GM18870 (cell line): ENCODE measurements around the gene KCNA5.

ENCODE experiments used
- ATAC-seq: cut with Tn5 transposase; IDR thresholded peaks from one replicate; pipeline ENCODE4 v1.9.1; 2021; ENCODE audit warnings: moderate library complexity; ENCODE audit not compliant: unreplicated experiment

KCNA5 gene

GRCh38 chr12:5043589-5044419 lies at the start of gene KCNA5:
KCNA5 (plus strand) TSS chr12:5043879; CDS start chr12:5044148, 269 bp downstream.
- ATAC-seq: no peak

GRCh38 chr12:4994622-4995021 lies 49.1 kb upstream of the KCNA5 start:
- ATAC-seq: no peak

GRCh38 chr12:4996714-4997113 lies 47.0 kb upstream of the KCNA5 start:
- no peak for ATAC-seq

DNA sequence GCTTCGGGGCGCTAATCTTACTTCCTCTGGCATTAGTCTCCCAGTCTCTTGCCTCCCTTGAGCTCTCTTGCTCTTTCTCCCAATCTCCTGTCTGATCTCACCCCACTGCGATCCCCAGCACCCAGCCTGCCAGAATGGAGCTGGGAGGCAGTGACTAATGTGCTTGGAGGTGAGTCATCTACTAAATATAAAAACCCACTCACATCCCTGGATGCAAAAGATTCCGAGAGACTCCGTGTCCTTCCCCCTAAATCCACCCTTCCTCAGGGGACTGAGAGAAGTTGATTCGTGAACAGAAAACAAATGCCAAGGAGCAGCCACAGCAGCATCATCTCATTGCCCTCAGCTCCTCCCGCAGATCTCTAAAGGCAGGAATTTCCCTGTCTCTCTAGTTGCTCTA lies 45.7 kb upstream of the KCNA5 start:
- ATAC-seq: no peak

GRCh38 chr12:5000204-5000603 lies 43.5 kb upstream of the KCNA5 start:
- ATAC-seq: no peak

DNA sequence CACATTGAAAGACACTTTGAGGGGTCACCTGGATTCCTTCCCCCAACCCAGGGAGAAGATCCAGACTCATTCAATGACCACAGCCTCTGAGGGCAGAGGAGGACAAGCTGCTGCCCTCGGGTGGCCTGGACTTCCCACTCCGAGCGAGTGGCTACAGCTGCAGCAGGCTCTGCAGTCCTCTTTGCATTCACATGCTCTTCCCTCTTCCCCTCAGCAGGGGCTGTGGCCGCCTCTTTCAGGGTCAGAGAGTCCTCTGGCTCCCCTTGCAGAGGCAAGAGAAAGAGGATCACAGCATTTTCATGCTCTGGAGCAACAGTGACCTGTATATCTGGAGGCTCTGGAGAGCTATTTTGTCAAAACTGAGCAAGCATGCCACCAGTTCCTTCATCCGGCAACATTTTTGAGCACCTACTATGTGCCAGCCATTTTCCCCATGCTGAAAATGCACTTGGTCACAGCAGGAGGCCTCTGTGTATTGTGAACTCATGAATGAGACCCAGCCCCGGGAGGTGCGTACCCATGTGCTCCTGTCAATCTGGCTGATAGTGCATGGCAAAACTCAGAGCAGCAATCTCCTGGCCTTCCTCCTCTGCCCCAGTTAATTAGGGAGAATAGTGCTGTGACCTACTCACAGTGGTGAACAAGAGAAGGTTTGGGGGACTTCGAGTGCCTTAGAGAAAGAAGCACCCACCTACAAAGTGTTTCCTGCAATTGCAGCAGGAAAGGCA lies 42.9 kb upstream of the KCNA5 start:
- no peak for ATAC-seq

DNA sequence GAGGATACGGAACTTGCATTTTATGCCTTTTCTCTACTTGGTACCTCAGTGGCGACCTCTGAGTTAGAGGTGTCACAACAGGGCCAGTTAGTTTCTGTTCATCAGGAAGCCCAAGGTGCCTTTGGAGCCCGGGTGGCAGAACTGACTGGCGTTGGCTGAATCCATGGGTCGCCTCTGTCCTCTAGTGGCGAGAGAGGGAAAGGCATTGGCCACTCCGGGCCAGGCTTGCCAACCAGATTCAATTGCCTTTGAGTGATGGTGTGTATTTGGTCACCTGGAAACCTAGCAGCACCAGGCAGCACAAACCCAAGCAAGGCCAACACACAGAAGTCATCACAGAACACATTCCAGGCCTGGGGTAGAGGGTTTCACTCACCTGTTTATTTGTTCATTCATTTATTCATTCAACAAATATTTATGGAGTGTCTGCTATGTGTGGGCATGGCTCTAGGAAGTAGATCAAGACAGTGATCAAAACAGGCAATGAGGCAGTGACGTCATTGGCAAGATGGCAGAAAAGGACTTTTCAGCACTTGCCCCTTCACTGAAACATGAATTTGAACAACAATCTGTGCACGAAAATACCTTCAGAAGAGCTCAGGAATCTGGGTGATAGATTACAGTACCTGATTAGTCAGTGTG lies 40.5 kb upstream of the KCNA5 start:
- ATAC-seq: no peak

GRCh38 chr12:5008661-5009060 lies 35.0 kb upstream of the KCNA5 start:
- no peak for ATAC-seq

GRCh38 chr12:5010151-5010550 lies 33.5 kb upstream of the KCNA5 start:
- ATAC-seq: no peak

- ATAC-seq: no peak
Measured at GRCh38 chr12:5012337-5012736, 31.3 kb upstream of the KCNA5 start.

DNA sequence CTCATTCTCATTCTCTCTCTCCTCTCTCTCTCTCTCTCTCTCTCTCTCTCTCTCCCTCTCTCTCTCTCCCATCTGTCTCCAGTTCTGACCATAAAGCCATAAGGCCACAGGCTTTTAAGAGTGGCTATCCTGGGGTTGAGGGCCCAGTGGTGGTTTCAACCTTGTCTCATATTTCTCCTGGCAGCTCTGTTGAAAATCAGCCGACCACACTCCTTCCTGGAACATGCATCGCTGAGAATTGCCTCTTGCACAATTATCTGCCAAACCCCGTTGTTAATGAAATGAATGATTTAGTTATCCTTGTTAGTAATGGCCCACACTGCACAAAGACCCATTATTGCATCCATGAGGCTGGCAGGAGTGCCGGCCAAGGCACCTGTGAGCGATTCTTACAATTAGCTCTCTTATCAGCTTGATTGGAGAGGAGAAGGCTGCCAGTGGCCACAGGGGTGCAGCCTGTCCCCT lies 30.4 kb upstream of the KCNA5 start:
- no peak for ATAC-seq

DNA sequence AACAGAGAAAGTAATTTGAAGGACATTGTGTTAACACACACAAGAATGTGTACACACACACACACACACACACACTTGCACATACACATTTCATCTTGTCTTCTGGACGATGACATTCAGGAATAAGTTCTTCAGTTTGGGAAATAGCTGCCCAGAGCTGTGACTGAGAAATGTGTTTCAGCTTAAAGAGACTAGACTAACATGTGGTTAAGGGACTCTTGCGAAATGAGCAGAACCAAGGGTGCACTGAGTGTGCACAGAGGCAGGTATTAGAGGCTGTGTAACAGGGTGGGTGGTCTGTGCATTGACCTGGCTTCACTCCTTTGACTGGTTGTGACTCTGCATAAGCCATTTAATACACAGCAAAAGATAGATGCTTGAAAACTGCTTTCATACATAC lies 29.4 kb upstream of the KCNA5 start:
- ATAC-seq: no peak

GRCh38 chr12:5015711-5016492 lies 27.8 kb upstream of the KCNA5 start:
- ATAC-seq: no peak

DNA sequence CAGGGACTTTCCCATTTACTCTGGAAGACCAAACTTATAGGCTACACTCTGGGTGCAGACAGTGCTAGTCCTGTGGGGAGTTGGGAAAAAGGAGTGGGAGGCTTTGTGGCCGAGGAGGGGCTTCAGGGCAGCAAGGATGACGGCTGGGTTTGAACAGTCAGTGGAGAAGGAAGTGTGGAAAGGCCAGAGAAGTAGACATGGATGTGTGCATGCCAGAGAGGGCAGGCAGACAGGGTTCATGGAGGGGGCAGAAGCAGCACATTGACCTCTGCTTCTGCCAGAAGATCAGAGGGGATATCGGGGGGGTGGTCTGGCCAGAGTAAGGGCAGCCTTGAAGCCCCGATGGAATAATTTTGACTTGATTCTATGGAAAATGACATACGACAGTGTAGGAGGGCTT lies 27.2 kb upstream of the KCNA5 start:
- ATAC-seq: no peak

DNA sequence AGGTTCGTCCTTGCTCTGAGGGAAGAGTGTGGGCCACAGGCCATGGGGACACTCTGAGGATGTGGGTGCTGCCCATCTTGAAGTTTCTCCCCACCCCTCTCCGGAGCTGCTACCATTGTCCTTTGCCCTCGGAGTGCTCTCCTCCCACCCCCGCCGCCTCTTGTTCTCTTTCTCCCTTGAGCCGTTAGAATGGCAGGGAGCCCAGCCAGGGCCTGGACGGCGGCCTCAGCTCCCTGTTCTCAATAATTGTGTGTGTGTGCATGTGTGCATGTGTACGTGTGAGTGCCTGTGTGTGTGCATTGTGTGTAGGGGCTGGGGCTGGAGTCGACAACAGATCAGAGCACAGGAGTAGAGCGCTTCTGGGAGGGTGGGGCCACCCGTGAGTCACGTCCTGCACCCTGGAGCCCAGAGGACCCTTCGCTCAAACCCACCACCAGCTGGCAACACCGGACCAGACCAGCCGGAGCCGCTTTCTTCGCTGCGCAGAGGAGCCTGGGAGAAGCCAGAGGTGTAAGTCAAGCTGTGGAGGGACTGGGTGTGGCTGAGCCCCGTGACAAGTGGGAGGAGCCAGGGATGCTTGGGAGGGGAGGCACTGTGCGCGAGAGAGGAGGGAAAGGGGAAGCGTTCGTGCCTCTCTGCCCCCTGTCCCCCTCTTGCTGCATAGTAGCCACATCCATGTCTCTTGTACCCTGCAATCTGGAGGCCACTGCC lies 25.9 kb upstream of the KCNA5 start:
- no peak for ATAC-seq

- ATAC-seq: no peak
Measured at GRCh38 chr12:5018677-5019076, 25.0 kb upstream of the KCNA5 start.

- ATAC-seq: no peak
Measured at GRCh38 chr12:5022025-5022424, 21.7 kb upstream of the KCNA5 start.

DNA sequence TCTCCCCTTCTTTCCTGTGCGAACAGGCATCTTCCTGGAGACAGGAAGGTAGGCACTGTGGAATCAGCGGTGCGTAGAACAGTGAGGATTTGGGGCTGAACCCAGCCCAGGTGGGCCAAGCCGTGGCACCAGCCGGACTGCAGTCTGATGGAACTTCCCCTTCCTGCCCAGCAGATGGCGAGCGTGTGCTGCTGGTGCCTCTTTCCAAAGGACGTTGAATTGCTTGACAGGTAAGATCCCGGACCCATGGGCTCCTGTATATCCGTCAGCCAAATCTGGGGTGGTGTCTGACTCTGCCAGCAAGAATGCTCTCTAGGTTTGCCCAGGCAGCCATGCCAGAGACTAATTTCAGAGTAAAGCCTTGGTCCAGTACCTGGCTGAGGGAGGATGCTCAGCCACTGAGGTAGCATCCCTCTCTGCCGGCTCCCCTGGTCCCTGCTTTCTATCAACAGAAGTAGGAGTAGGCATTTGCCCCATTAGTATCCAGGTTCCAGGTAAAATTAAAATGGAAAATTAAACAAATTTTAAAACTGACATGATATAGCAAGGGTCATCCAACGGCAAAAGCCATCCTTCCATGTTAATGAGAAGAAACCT lies 21.1 kb upstream of the KCNA5 start:
- ATAC-seq: no peak

DNA sequence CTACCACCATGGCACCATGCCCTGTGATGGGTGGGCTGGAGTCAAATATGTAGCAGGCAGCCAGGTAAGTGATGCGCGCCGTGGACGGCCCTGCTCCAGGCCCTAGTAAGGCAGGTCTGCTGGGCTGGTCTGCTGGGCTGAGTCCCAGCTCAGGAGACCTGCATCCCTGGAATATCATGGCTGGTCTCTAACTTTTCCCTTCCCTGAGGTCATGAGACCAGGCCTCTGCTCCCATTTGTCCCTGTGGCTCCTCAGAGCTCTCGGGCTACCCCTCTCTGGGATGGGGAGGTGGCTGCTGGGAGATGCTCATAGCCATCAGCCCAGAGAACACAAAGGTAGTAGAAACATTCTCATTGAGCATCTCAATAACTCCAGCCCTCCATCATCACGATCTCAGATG lies 19.8 kb upstream of the KCNA5 start:
- no peak for ATAC-seq

DNA sequence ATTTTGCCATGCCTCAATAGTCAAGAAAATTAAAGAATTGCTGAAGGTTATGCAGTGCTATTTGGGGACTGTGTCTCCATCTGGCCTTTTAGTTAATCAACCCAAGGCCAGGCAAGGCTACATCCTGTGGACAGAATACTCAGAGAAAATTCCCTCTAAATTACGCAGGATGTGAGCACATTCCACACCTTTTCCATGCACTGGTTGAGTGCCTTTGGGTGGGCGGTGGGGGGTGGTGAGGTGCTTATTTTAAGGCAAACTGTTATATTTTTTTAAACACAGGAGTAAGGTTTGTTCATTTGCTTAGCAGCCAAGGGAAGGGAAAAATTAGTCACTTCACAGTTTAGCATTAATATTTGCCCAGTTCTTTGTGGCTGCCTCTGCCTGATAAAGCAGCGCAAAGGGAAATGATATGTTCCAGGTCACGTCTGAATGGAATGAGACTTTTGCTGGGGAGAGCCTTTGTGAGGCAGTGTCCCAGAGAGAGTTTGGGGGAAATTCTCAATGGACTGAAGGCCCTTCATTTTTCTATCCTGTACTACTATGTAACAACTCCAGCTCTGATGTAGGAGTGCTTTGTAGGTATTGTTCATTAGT lies 17.2 kb upstream of the KCNA5 start:
- no peak for ATAC-seq
